Caco-2 (cell line): ENCODE results near the gene ALG1L2. TPM values are rescaled to one million over a fixed set of nuclear protein-coding genes. Genes with fewer than 3 reads are reported as not detected.
"Not testable (repeated sequence)": the region's sequence is repeated elsewhere in the genome, so short reads cannot be mapped to it uniquely, and the experiment has no call there.

ENCODE experiments used
- BruUV-seq: library from RNA; stranded (reverse); fragments of 400-500 nt; replicated peaks from 2 replicates; lab custom pipeline; 2021; lab: Mats Ljungman, UMichigan
- CTCF ChIA-PET: fragments of 300-600 bp; sonication (Branson Sonifier 250); formaldehyde crosslinking; loops from one replicate; lab custom pipeline; 2022; ENCODE audit warnings: antibody characterized with exemption; lab: Charles Lee
- POLR2A ChIA-PET: fragments of 300-600 bp; sonication (Branson Sonifier 250); formaldehyde crosslinking; loops from one replicate; lab custom pipeline; 2022; ENCODE audit warnings: antibody characterized with exemption; lab: Charles Lee
- DNase-seq, 2 experiments: peaks; one replicate each; pipeline versions ENCODE4 v3.0.0 to v3.0.0-alpha.2; 2020 to 2022
- H3K27me3 ChIP-seq: replicated peaks from 2 replicates; pipeline ENCODE4 v1.6.0; 2011; ENCODE audit warnings: low read length; ENCODE audit not compliant: control insufficient read depth, insufficient read depth
- H3K36me3 ChIP-seq: 2 replicates; pipeline ENCODE4 v1.5.1; 2011; ENCODE audit warnings: low read length; ENCODE audit not compliant: control insufficient read depth, insufficient read depth
- H3K4me1 ChIP-seq: fragments of 250-450 bp; sonication (Bioruptor Pico); 2 replicates; pipeline ENCODE4 v1.5.1; 2020; ENCODE audit warnings: mild to moderate bottlenecking
- H3K4me3 ChIP-seq: 2 replicates; pipeline ENCODE4 v1.5.1; 2011; ENCODE audit warnings: low read depth, mild to moderate bottlenecking, control low read depth, low read length
- H3K9me3 ChIP-seq: fragments of 250-450 bp; sonication (Bioruptor Pico); 2 replicates; pipeline ENCODE4 v1.5.1; 2020; ENCODE audit warnings: mild to moderate bottlenecking, moderate library complexity
- H3K27ac Mint-ChIP-seq: one replicate; pipeline ENCODE4 v1.8.0; 2022; ENCODE audit warnings: mixed read lengths; ENCODE audit not compliant: unreplicated experiment
- H3K27me3 Mint-ChIP-seq: one replicate; pipeline ENCODE4 v1.8.0; 2022; ENCODE audit warnings: mixed read lengths; ENCODE audit not compliant: insufficient read depth, unreplicated experiment
- H3K36me3 Mint-ChIP-seq: one replicate; pipeline ENCODE4 v1.8.0; 2022; ENCODE audit warnings: mild to moderate bottlenecking, mixed read lengths; ENCODE audit not compliant: insufficient read depth, unreplicated experiment
- H3K4me1 Mint-ChIP-seq: one replicate; pipeline ENCODE4 v1.8.0; 2022; ENCODE audit warnings: low read depth, mixed read lengths; ENCODE audit not compliant: unreplicated experiment
- H3K4me3 Mint-ChIP-seq: one replicate; pipeline ENCODE4 v1.8.0; 2022; ENCODE audit warnings: mild to moderate bottlenecking, moderate library complexity, mixed read lengths; ENCODE audit not compliant: unreplicated experiment
- H3K9me3 Mint-ChIP-seq: one replicate; pipeline ENCODE4 v1.8.0; 2022; ENCODE audit warnings: mixed read lengths; ENCODE audit not compliant: unreplicated experiment
- CTCF ChIP-seq, 2 experiments: fragments of 200-600 bp in 1 of 2; IDR thresholded peaks; 1 replicate in 1 of 2; 2 replicates in 1 of 2; pipeline versions ENCODE4 v1.5.1 to v1.8.0; 2011 to 2022; ENCODE audit warnings: antibody characterized with exemption in 1 of 2, control low read depth in 1 of 2, inconsistent platforms in 1 of 2, low read depth in 1 of 2, low read length in 1 of 2, mild to moderate bottlenecking in 1 of 2, moderate library complexity in 1 of 2; ENCODE audit not compliant: insufficient read depth in 1 of 2, severe bottlenecking in 1 of 2, unreplicated experiment in 1 of 2
- intact Hi-C: fragments of 100-400 bp; cut with micrococcal nuclease; formaldehyde crosslinking; loops from one replicate; pipeline ENCODE4 v1.10.0; 2022; ENCODE audit not compliant: unreplicated experiment
- total RNA-seq: library from RNA; stranded (reverse); gene quantifications from 2 replicates; pipeline ENCODE4 v1.2.3, GENCODE V29; 2022

The ALG1L2 gene
- total RNA-seq, 1 experiment from 2014 or later = 1.6 TPM

- H3K36me3 Mint-ChIP-seq = no peaks in the 10 kb centered on the region
- no peaks in the 10 kb centered on the region for H3K9me3 ChIP-seq
- no peaks in the 10 kb centered on the region for H3K27me3 Mint-ChIP-seq
- no peaks in the 10 kb centered on the region for H3K27me3 ChIP-seq
- ChIA-PET CTCF (no interaction called here), POLR2A (no interaction called here)
- no peak for TF ChIP-seq CTCF (IDR thresholded peaks at IDR 0.05; ENCODE audit: insufficient read depth in 1 of 2, low read depth in 1 of 2, low read length in 1 of 2, severe bottlenecking in 1 of 2, unreplicated experiment in 1 of 2)
- no peak overlapping the region for H3K27ac Mint-ChIP-seq
- no peak overlapping the region for H3K4me3 ChIP-seq
- no peaks in the 10 kb centered on the region for H3K36me3 ChIP-seq
- no TSS peak for BruUV-seq
- intact Hi-C loops = loop anchor here (2.0 kb wide), 1 partner anchor 44 kb away; no protein-coding TSS in a partner anchor
- H3K4me1 Mint-ChIP-seq = no peaks in the 10 kb centered on the region
- no peak overlapping the region for H3K4me3 Mint-ChIP-seq
- no peaks in the 10 kb centered on the region for H3K4me1 ChIP-seq
- H3K9me3 Mint-ChIP-seq = peaks cover 9% of the 10 kb centered on the region
- DNase-seq = no peak
Observed at GRCh38 chr3:130044370-130044769, 37.3 kb upstream of the ALG1L2 start.

GRCh38 chr3:130048726-130049125 is 32.9 kb upstream of the ALG1L2 start:
- peaks cover 5% of the 10 kb centered on the region for H3K36me3 Mint-ChIP-seq
- H3K4me1 Mint-ChIP-seq = no peaks in the 10 kb centered on the region
- CTCF ChIA-PET = no interaction called here

GRCh38 chr3:130052366-130052765 is 29.3 kb upstream of the ALG1L2 start:
- DNase-seq, H3K4me3 ChIP-seq, BruUV-seq, H3K4me3 Mint-ChIP-seq, H3K27me3 Mint-ChIP-seq, H3K36me3 ChIP-seq, H3K27ac Mint-ChIP-seq, H3K4me1 ChIP-seq, H3K27me3 ChIP-seq, H3K9me3 ChIP-seq, POLR2A ChIA-PET, H3K9me3 Mint-ChIP-seq, H3K4me1 Mint-ChIP-seq, CTCF ChIA-PET, H3K36me3 Mint-ChIP-seq, intact Hi-C loops: not testable (repeated sequence)

More at GRCh38 chr3:130048726-130049125, 32.9 kb upstream of the ALG1L2 start:
- H3K27me3 Mint-ChIP-seq = no peaks in the 10 kb centered on the region
- DNase-seq = no peak
- intact Hi-C loops = no loop called here
- TF ChIP-seq CTCF (IDR thresholded peaks at IDR 0.05; ENCODE audit: insufficient read depth in 1 of 2, low read depth in 1 of 2, low read length in 1 of 2, severe bottlenecking in 1 of 2, unreplicated experiment in 1 of 2) = no peak
- no peaks in the 10 kb centered on the region for H3K4me1 ChIP-seq
- no peak overlapping the region for H3K27ac Mint-ChIP-seq
- no peaks in the 10 kb centered on the region for H3K9me3 ChIP-seq
- no peak overlapping the region for H3K4me3 ChIP-seq
- H3K27me3 ChIP-seq = no peaks in the 10 kb centered on the region
- no peaks in the 10 kb centered on the region for H3K36me3 ChIP-seq
- H3K4me3 Mint-ChIP-seq = no peak overlapping the region
- peaks cover 8% of the 10 kb centered on the region for H3K9me3 Mint-ChIP-seq
- POLR2A ChIA-PET = no interaction called here
- BruUV-seq = no TSS peak

- H3K9me3 Mint-ChIP-seq, CTCF ChIA-PET, H3K4me3 Mint-ChIP-seq, intact Hi-C loops, H3K9me3 ChIP-seq, H3K27ac Mint-ChIP-seq, POLR2A ChIA-PET, H3K27me3 ChIP-seq, H3K36me3 Mint-ChIP-seq, H3K36me3 ChIP-seq, H3K27me3 Mint-ChIP-seq, DNase-seq, H3K4me1 ChIP-seq, BruUV-seq, H3K4me3 ChIP-seq: not testable (repeated sequence)
- peaks cover 11% of the 10 kb centered on the region for H3K4me1 Mint-ChIP-seq
Observed at GRCh38 chr3:130052965-130053364, 28.7 kb upstream of the ALG1L2 start.

- intact Hi-C loops, BruUV-seq, H3K36me3 ChIP-seq, H3K27me3 Mint-ChIP-seq, H3K9me3 ChIP-seq, H3K4me3 Mint-ChIP-seq, H3K4me1 ChIP-seq, H3K27me3 ChIP-seq, H3K36me3 Mint-ChIP-seq, CTCF ChIA-PET, H3K9me3 Mint-ChIP-seq, H3K4me3 ChIP-seq, POLR2A ChIA-PET: not testable (repeated sequence)
- DNase-seq = peak in 1 of 2 experiments; percentile 41
- H3K4me1 Mint-ChIP-seq = peaks cover 23% of the 10 kb centered on the region
- H3K27ac Mint-ChIP-seq = peak overlapping the region; percentile 67
Observed at GRCh38 chr3:130057536-130058266, 23.9 kb upstream of the ALG1L2 start.
